Kidney tubule cell (primary cell): Measurements from ENCODE around the gene BARX1.
"Not testable (repeated sequence)": the region's sequence is repeated elsewhere in the genome, so short reads cannot be mapped to it uniquely, and the experiment has no call there.

ENCODE experiments used
- DNase-seq: peaks from one replicate; pipeline ENCODE4 v3.0.0-alpha.2; 2018; ENCODE audit warnings: low spot score

Gene BARX1

DNA sequence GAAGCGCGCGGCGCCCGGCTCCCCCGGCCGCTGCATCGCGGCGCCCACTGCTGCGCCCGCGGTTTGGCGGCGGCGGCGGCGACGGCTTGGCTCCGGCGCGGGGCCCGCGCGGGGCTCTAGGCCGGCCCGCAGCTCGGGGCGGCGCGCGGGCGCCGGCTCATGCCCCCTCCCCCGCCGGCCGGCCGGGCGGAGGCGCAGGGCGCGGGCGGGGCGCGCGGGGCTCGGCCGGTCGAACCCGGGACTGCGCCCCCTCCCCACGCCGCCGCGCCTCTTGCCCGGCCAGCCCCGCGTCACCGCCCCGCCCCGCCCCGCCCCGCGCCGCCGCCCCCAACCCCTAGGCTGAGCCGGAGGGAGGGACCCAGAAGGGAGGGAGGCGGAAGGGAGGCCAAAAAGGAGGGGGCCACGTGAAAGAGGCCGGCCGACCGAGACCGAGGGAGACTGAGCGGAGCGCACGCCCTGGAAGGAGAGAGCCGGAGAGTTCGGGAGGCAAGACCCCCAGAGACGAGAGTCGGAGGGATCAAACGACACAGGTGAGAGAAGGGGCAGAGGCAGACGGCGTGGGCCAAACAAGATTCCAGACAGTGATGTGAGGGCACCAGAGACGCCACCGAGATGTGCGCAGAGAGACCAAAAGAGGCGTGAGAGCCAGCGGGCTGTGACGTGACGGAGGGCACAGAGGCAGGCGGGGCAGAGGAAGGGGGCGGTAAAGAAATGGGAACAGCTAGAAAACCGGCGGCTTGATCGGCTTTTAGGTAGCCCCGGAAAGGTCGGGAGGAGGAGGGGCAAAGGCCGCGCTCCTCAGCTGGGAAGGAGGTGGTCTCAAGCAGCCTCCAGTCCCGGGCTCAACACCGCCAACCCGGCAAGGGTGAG lies at the start of gene BARX1:
Gene BARX1, minus strand, starts transcription at position 245 of the 870 bp plus-strand sequence. Its CDS starts 209 bp downstream, at position 36.
- no peak for DNase-seq

- DNase-seq, result peak; percentile 45
Observed at GRCh38 chr9:94002316-94003140, 47.4 kb upstream of the BARX1 start.

DNA sequence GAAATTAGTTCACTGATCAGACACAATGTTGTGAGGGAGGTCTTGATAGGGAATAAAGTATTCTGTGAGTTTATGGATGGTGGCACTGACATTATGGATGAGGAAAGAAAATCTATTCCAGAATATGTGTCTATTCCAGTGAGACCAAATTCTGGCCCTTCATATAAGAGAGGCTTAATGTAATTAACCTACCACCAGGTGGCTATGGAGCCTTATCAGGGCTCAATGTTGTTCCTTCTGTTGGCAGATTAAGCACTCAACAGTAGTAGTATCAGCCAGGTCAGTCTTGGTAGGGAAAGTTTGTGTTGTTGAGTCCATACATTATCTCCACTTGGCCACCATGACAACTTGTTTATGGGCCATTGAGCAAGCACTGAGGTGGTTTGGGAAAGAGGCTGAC lies 41.7 kb upstream of the BARX1 start:
- no peak for DNase-seq

- DNase-seq, result no peak
Observed at GRCh38 chr9:93996367-93996766, 41.2 kb upstream of the BARX1 start.

DNA sequence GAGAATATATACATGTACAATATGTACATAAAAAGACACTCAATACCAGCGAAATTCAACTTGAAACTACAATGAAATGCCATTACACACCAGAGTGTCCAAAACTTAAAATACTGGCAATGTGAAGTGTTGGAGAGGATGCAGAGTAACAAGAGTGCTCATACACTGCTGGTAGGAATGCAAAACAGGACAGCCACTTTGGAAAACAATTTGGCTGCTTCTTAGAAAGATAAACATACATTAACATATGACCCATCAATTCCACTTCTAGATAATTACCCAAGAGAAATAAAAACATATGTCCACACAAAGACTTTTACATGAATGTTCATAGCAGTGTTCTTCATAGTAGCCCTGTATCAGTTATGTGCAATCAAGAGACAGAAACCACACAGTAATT lies 39.4 kb upstream of the BARX1 start:
- no peak for DNase-seq

GRCh38 chr9:93994132-93994531 lies 39.0 kb upstream of the BARX1 start:
- DNase-seq, result no peak

- DNase-seq, result no peak
Observed at GRCh38 chr9:93992830-93993229, 37.7 kb upstream of the BARX1 start.

DNA sequence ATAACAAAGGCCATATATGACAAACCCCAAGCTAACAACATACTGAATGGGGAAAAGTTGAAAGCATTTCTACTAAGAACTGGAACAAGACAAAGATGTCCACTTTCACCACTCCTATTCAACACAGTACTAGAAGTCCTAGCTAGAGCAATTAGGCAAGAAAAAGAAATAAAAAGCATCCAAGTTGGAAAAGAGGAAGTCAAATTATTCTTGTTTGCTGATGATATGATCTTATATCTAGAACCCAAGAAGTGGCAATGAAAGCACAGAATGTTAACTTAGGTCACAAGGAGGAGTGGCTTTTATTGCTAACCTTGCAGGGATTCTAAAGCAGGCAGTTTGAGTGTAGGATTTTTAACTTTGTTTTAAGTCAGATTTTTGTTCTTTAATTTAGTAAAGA lies 35.3 kb upstream of the BARX1 start:
- no peak for DNase-seq

GRCh38 chr9:93988056-93988455 lies 32.9 kb upstream of the BARX1 start:
- DNase-seq, result no peak

GRCh38 chr9:93984860-93985259 lies 29.7 kb upstream of the BARX1 start:
- DNase-seq, result no peak

DNA sequence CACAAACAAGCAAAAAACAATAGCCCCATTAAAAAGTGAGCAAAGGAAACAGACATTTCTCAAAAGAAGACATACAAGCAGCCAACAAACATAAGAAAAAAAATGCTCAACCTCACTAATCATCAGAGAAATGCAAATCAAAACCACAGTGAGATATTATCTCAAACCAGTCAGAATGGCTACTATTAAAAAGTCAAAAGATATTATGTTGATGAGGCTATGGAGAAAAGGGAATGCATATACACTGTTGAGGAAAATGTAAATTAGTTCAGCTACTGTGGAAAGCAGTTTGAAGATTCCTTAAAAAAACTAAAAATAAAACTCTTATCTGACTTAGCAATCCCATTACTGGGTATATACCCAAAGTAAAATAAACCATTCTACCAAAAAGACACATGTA lies 28.7 kb upstream of the BARX1 start:
- DNase-seq, result no peak

DNA sequence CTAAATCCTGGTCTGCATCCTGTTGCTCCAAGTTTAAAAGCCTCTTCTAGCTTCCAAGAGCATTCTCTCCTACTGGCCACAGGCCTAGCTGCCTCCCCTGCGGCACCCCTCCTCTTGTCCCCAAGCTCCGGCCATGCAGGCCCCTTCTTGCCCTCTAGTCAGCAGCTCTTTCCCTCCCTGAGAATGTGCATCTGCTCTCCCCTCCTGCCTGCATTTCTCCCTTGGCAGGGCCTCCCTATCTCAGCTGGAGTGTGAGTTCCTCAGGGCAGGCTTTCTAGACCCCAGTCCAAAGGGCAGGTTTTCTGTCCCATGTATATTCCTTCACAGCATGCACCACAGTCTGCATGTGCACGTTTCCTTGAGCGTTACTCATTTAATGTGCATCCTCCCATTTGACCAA lies 24.6 kb upstream of the BARX1 start:
- no peak for DNase-seq

DNA sequence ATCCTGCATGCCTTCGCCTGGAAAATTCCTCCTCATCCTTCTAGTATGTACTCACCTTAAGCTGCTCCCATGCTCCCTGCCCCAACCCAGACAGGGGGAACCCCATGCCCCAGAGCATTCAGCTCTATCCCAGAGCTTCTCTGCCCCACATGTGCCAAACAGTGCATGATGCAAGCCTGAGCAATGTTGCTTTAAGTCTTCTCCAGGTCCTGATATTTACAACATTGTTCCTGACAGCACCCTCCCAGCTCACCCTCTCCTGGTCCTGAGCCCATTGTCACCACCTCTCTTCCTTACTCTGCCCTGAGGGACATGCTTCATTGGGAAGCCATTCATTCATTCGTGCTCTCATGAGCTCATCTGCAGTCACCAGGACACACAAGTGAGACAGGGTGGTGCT lies 23.4 kb upstream of the BARX1 start:
- DNase-seq, result peak; percentile 53

DNA sequence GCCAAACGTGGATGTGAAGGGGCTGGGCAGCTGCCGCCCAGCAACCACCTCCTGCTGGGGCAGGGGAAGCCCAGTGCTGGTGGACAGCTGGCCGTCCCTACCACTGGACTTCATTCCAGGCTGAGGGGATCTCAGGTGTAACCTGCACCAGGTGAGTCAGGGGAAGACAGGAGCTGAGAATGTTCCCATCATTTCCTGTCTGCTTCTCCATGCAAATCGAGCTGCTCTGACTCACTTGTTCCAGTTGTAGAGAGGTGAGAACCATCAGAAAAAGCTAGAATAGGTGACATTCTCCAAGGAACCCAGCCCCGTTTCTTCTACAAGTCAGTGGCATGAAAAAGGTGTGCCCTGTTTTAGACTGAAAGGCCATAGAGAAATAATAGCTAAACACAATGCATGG lies 21.8 kb upstream of the BARX1 start:
- peak; percentile 86 for DNase-seq

DNA sequence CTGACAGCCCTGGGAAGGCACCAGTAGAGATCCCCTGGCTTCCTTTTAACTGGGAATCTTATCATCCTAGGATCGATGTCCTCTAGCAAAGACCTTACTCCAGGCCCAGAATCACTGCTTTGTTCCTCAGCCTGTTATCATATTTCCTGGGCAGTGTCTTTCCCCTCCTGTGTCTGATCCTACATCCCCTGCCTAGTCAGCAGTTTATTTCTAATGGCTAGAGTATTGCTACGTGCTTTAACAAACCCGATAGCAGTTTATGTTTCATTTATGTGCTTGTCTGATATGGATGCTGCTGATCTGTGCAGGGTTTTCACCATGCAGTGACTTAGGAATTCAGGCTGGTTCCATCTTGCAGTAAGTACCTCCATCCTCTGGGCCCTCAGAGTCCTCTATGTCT lies 20.9 kb upstream of the BARX1 start:
- no peak for DNase-seq

DNA sequence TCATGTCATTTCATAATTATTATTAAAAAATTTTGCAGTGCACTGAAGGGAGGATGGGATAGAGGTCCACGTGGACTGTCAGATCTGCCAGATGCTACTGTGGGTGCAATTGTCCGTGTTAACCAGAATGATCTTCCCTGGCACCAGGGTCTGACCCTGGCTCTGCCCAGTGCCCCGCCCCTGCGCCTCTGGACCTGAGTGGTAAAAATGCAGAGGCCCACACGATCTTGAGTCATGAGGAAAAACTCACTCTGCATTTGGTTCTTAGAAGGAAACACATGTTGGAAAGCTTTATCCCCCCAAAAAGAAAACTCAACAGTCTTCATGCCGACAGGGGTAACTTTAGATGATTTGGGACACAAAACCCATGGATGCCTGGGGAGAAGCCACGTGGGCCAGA lies 20.1 kb upstream of the BARX1 start:
- no peak for DNase-seq

- no peak for DNase-seq
Observed at GRCh38 chr9:93974151-93974550, 19.0 kb upstream of the BARX1 start.

- not testable (repeated sequence) for DNase-seq
Observed at GRCh38 chr9:93972655-93973054, 17.5 kb upstream of the BARX1 start.

GRCh38 chr9:93969328-93969661 lies 14.1 kb upstream of the BARX1 start:
- DNase-seq, result no peak

DNA sequence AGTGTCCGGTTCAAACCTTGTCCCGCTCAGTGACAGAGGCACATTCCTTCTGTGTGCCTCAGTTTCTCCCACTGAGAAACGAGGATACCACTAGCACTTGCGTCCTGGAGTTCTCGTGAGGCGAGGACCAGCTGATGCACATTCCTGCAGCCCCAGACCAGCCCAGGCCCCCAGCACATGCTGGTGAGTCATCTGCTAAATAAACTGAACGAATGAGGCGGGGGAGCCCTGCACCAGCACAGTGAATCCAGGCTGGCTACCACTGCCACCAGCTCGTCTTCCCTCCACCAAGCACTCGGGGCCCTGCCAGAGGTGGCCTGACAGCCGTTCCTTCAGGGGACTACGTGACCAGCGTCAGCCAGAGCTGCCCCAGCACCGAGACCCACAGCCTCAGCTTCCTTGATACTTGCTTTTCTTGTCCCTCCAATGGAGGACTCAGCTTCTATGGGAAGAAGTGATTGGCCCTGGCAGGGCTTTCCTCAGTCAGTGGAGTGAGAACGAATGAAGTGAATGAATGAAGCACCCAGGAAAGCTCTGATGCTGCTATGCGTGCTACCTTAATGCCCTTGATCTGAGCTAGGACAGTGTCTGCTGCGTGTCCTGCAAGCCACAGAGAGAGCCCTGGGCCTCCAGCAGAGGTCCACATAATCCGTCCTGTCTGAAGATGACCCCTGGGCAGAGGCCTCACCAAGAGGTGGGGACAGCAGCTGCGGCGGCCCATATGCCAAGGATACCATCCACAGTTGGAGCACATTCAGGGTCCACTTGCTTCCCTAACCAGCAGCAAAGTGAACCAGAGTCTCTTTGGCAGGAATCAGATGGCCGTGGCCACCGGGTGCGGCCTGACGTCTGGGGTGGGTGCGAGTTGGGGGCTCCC lies 13.5 kb upstream of the BARX1 start:
- DNase-seq, result peak; percentile 33

- DNase-seq, result no peak
Observed at GRCh38 chr9:93967020-93967803, 12.1 kb upstream of the BARX1 start.
